Renal pelvis (tissue), 4 donors: Measurements from ENCODE around the gene FAM25A. TPM values are rescaled to one million over a fixed set of nuclear protein-coding genes. Genes with fewer than 3 reads are reported as not detected.
"Not testable (repeated sequence)": the region's sequence is repeated elsewhere in the genome, so short reads cannot be mapped to it uniquely, and the experiment has no call there.

ENCODE experiments used
- DNase-seq: peaks from one replicate; pipeline ENCODE4 v3.0.0-alpha.2; 2013
- polyA plus RNA-seq, 3 donors: library from polyadenylated mRNA; unstranded; fragments of 120-200 nt; gene quantifications; one replicate each; pipeline ENCODE4 v1.2.1, GENCODE V29; 2013; ENCODE audit not compliant: insufficient read length in 3 of 3

Gene FAM25A
- polyA plus RNA-seq, 3 donors, result not detected

- DNase-seq, result not testable (repeated sequence)
These were observed 10.9 kb upstream of the FAM25A start for GRCh38 chr10:87009134-87009696.

GRCh38 chr10:87013528-87013927 lies 6.6 kb upstream of the FAM25A start:
- not testable (repeated sequence) for DNase-seq

- not testable (repeated sequence) for DNase-seq
These were observed 4.9 kb upstream of the FAM25A start for GRCh38 chr10:87014986-87015716.

GRCh38 chr10:87018127-87018526 lies 2.0 kb upstream of the FAM25A start:
- DNase-seq, result not testable (repeated sequence)

- DNase-seq, result not testable (repeated sequence)
These were observed 1.0 kb upstream of the FAM25A start for GRCh38 chr10:87019066-87019465.

- not testable (repeated sequence) for DNase-seq
These were observed 590 bp upstream of the FAM25A start for GRCh38 chr10:87019504-87019903.

- DNase-seq, result not testable (repeated sequence)
These were observed 5.3 kb downstream of the FAM25A start for GRCh38 chr10:87025285-87025958.

- DNase-seq, result not testable (repeated sequence)
These were observed 6.8 kb downstream of the FAM25A start for GRCh38 chr10:87026747-87027508.

- DNase-seq, result not testable (repeated sequence)
These were observed 10.3 kb downstream of the FAM25A start for GRCh38 chr10:87030419-87030818.

- no peak for DNase-seq
These were observed 11.0 kb downstream of the FAM25A start for GRCh38 chr10:87030912-87031635.

- no peak for DNase-seq
These were observed 16.5 kb downstream of the FAM25A start for GRCh38 chr10:87036623-87037022.

- no peak for DNase-seq
These were observed 18.2 kb downstream of the FAM25A start for GRCh38 chr10:87038286-87038717.

GRCh38 chr10:87038786-87039185 lies 18.7 kb downstream of the FAM25A start:
- DNase-seq, result no peak

- not testable (repeated sequence) for DNase-seq
These were observed 23.5 kb downstream of the FAM25A start for GRCh38 chr10:87043579-87043978.

- DNase-seq, result no peak
These were observed 25.4 kb downstream of the FAM25A start for GRCh38 chr10:87045434-87045938.

- DNase-seq, result no peak
These were observed 33.0 kb downstream of the FAM25A start for GRCh38 chr10:87053111-87053510.

- no peak for DNase-seq
These were observed 33.6 kb downstream of the FAM25A start for GRCh38 chr10:87053577-87054181.

- no peak for DNase-seq
These were observed 34.5 kb downstream of the FAM25A start for GRCh38 chr10:87054373-87055295.

GRCh38 chr10:87058171-87058570 lies 38.1 kb downstream of the FAM25A start:
- no peak for DNase-seq

GRCh38 chr10:87059401-87059800 lies 39.3 kb downstream of the FAM25A start:
- no peak for DNase-seq
